Suppressor macrophage (primary cell): ENCODE data around the gene S100A2.

ENCODE experiments used
- DNase-seq, 4 experiments: peaks; one replicate each; pipeline ENCODE4 v3.0.0-alpha.2; 2020 to 2022

Gene S100A2

GRCh38 chr1:153544453-153545066 is 21.1 kb downstream of the S100A2 start:
- DNase-seq: no peak

GRCh38 chr1:153543736-153544135 is 21.9 kb downstream of the S100A2 start:
- DNase-seq: no peak

- peak in 3 of 4 experiments; percentile 56 to 72 (median 60) for DNase-seq
Observed at GRCh38 chr1:153542956-153543711, 22.5 kb downstream of the S100A2 start.

- no peak for DNase-seq
Observed at GRCh38 chr1:153541641-153542590, 23.7 kb downstream of the S100A2 start.

- DNase-seq: peak; percentile 53 to 81 (median 80)
Observed at GRCh38 chr1:153540394-153541361, 25.0 kb downstream of the S100A2 start, which contains the start of gene S100A5. TSS of gene S100A5 (minus strand) at chr1:153540934. CDS start at chr1:153540191, 743 bp downstream.

- no peak for DNase-seq
Observed at GRCh38 chr1:153539395-153540093, 26.1 kb downstream of the S100A2 start.

- no peak for DNase-seq
Observed at GRCh38 chr1:153538315-153538821, 27.3 kb downstream of the S100A2 start.

GRCh38 chr1:153537376-153537730 is 28.3 kb downstream of the S100A2 start:
- DNase-seq: no peak

GRCh38 chr1:153536671-153537375 is 28.8 kb downstream of the S100A2 start:
- DNase-seq: peak; percentile 66 to 81 (median 78)

- peak; percentile 86 to 95 (median 94) for DNase-seq
Observed at GRCh38 chr1:153536012-153536670, 29.5 kb downstream of the S100A2 start.

GRCh38 chr1:153535242-153536011 is 30.2 kb downstream of the S100A2 start, which contains the start of gene S100A6:
TSS of gene S100A6 (minus strand) at chr1:153535991. CDS start at chr1:153535339, 652 bp downstream.
- DNase-seq: peak; percentile 77 to 89 (median 88)

GRCh38 chr1:153534925-153535241 is 30.8 kb downstream of the S100A2 start:
- no peak for DNase-seq

- DNase-seq: peak in 1 of 4 experiments; percentile 32
Observed at GRCh38 chr1:153534226-153534924, 31.3 kb downstream of the S100A2 start.

GRCh38 chr1:153533689-153534201 is 31.9 kb downstream of the S100A2 start:
- DNase-seq: peak in 3 of 4 experiments; percentile 45 to 56 (median 49)

GRCh38 chr1:153532769-153533599 is 32.7 kb downstream of the S100A2 start:
- peak; percentile 83 to 91 (median 88) for DNase-seq

GRCh38 chr1:153532181-153532580 is 33.5 kb downstream of the S100A2 start:
- no peak for DNase-seq

GRCh38 chr1:153531638-153532037 is 34.0 kb downstream of the S100A2 start:
- DNase-seq: no peak
